Endodermal cell (in vitro differentiated cells): ENCODE results near the gene GJB6. TPM values are rescaled to one million over a fixed set of nuclear protein-coding genes. Genes with fewer than 3 reads are reported as not detected.

Experiments used
- DNase-seq: peaks from one replicate; pipeline ENCODE4 v3.0.0-alpha.2; 2017
- H3K27ac ChIP-seq: 2 replicates; pipeline ENCODE4 v1.5.1; 2013; ENCODE audit warnings: mild to moderate bottlenecking, low read depth, low read length, moderate library complexity
- H3K27me3 ChIP-seq: 2 replicates; pipeline ENCODE4 v1.6.1; 2013; ENCODE audit warnings: mild to moderate bottlenecking, low read length, moderate library complexity; ENCODE audit not compliant: insufficient read depth, control insufficient read depth, poor library complexity, severe bottlenecking
- H3K36me3 ChIP-seq: 2 replicates; pipeline ENCODE4 v1.7.0; 2013; ENCODE audit warnings: mild to moderate bottlenecking, low read length, moderate library complexity; ENCODE audit not compliant: control insufficient read depth, insufficient read depth
- H3K4me1 ChIP-seq: one replicate; pipeline ENCODE4 v1.7.0; 2013; ENCODE audit warnings: low read length; ENCODE audit not compliant: control insufficient read depth, insufficient read depth
- H3K4me3 ChIP-seq: 2 replicates; pipeline ENCODE4 v1.5.1; 2013; ENCODE audit warnings: mild to moderate bottlenecking, low read length, moderate library complexity
- H3K9ac ChIP-seq: 2 replicates; pipeline ENCODE4 v1.6.1; 2013; ENCODE audit warnings: mild to moderate bottlenecking, low read length, moderate library complexity; ENCODE audit not compliant: poor library complexity, severe bottlenecking; ENCODE audit errors: extremely low read depth
- H3K9me3 ChIP-seq: 2 replicates; pipeline ENCODE4 v1.6.1; 2013; ENCODE audit warnings: mild to moderate bottlenecking, low read length, moderate library complexity; ENCODE audit not compliant: control insufficient read depth
- H3K27ac Mint-ChIP-seq: 2 replicates; pipeline ENCODE4 v1.8.0; 2020; ENCODE audit warnings: mixed read lengths
- H3K27me3 Mint-ChIP-seq: 2 replicates; pipeline ENCODE4 v1.8.0; 2021; ENCODE audit warnings: mild to moderate bottlenecking, mixed read lengths; ENCODE audit not compliant: insufficient read depth
- H3K36me3 Mint-ChIP-seq: 2 replicates; pipeline ENCODE4 v1.8.0; 2020; ENCODE audit warnings: low read depth, mixed read lengths
- H3K4me1 Mint-ChIP-seq: 2 replicates; pipeline ENCODE4 v1.8.0; 2020; ENCODE audit warnings: mixed read lengths
- H3K4me3 Mint-ChIP-seq: 2 replicates; pipeline ENCODE4 v1.8.0; 2020; ENCODE audit warnings: mild to moderate bottlenecking, moderate library complexity, mixed read lengths
- H3K9me3 Mint-ChIP-seq: 2 replicates; pipeline ENCODE4 v1.8.0; 2020; ENCODE audit warnings: mild to moderate bottlenecking, mixed read lengths
- WGBS, 2 experiments: methylation state at CpG; one replicate each; pipeline versions ENCODE4 v1.1.5 to v1.1.7; 2013; ENCODE audit warnings: missing lambda C conversion rate in 2 of 2, mixed read lengths in 1 of 2; ENCODE audit not compliant: insufficient coverage in 1 of 2, insufficient read length in 1 of 2; 5-methylcytosine and 5-hydroxymethylcytosine counted together
- total RNA-seq, 2 donors: library from RNA; stranded (reverse); fragmentation: NEBNext Ultra II Directional in 1 of 2; extraction: Animal tissue kit (Norgen Biotek cat#: 25700) in 1 of 2; gene quantifications; 2 replicates in 1 of 2; 3 replicates in 1 of 2; pipeline ENCODE4 v1.2.1, GENCODE V29; 2021
- TF ChIP-seq, protein P1 (sequence below): fragments of 200-600 bp; sonication (generic); conservative IDR thresholded peaks from 2 replicates; pipeline ENCODE4 v1.5.0; 2021; ENCODE audit warnings: antibody characterized with exemption, mild to moderate bottlenecking

The GJB6 gene
- total RNA-seq, 2 donors from 2014 or later, result not detected

DNA sequence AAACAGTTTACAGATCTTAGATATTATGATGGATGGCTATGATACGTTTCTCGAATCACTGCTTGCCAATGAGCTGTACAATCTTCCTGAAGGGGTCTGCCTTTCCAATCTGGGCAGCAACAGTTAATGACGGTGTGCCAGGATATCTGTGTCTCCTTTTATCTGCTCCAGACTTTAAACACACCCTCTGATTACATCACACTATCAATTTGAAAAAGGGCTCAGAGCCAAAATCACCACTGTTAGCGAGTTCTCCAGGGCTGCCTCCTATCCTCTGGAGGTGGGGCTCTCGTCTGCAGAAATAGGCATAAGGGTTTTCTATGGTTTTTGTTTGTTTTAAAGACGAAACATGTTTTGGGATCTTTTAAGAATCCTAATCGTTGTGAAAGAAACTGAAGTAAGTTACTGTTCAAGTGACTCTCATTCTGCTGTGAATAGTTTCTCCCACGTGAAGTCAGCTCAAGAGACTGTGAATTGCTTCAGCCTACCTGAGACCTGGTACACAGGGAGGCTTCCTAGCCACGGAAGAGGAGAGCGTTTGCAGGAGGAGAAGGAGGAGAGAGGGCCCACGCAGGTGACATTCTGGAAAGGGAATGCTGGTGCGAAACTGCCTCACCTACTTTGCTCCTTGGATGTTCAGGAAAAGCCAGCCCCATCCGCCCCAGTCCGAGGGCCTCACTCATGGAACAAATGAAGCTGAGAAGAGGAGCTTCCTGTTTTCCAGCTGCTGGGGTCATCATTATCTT lies 56.0 kb downstream of the GJB6 start:
- Mint-ChIP-seq H3K4me3 (no peak overlapping the region), H3K27me3 (peaks cover 29% of the 10 kb centered on the region)
- no peak overlapping the region for H3K4me3 ChIP-seq

DNA sequence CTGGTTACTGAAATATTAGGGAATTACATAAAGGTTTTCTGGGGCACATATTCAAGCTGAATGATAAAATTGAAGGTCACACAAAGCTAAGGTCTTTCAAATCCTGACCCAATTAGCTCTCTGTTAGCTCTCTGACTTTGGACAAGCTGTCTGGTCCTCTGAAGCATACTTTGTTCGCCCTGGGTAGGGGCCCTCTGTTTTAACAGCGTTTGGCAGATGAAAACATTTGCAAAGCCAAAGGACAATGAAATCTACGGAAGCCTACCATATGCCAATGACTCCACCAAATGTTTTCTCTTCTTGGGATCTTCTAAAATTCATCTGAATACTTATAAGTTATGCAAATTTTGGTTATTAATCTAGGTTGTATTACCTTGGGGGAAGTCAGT lies 56.7 kb downstream of the GJB6 start:
- Histone ChIP-seq H3K9me3 (no peaks in the 10 kb centered on the region), H3K9ac (no peak overlapping the region), H3K4me1 (no peaks in the 10 kb centered on the region), H3K36me3 (no peaks in the 10 kb centered on the region), H3K4me3 (no peak overlapping the region), H3K27me3 (peaks cover 11% of the 10 kb centered on the region), H3K27ac (no peak overlapping the region)
- no peaks in the 10 kb centered on the region for H3K9me3 Mint-ChIP-seq
- WGBS, 2 experiments, result 92 to 93% methylated on average over 2 to 3 of the region's 3 CpGs
- no peaks in the 10 kb centered on the region for H3K36me3 Mint-ChIP-seq
- H3K27ac Mint-ChIP-seq, result no peak overlapping the region
- H3K4me3 Mint-ChIP-seq, result no peak overlapping the region
- peaks cover 6% of the 10 kb centered on the region for H3K4me1 Mint-ChIP-seq
- TF ChIP-seq, protein P1, sequence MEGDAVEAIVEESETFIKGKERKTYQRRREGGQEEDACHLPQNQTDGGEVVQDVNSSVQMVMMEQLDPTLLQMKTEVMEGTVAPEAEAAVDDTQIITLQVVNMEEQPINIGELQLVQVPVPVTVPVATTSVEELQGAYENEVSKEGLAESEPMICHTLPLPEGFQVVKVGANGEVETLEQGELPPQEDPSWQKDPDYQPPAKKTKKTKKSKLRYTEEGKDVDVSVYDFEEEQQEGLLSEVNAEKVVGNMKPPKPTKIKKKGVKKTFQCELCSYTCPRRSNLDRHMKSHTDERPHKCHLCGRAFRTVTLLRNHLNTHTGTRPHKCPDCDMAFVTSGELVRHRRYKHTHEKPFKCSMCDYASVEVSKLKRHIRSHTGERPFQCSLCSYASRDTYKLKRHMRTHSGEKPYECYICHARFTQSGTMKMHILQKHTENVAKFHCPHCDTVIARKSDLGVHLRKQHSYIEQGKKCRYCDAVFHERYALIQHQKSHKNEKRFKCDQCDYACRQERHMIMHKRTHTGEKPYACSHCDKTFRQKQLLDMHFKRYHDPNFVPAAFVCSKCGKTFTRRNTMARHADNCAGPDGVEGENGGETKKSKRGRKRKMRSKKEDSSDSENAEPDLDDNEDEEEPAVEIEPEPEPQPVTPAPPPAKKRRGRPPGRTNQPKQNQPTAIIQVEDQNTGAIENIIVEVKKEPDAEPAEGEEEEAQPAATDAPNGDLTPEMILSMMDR, result no peak
- DNase-seq, result peak; percentile 15
- peaks cover 29% of the 10 kb centered on the region for H3K27me3 Mint-ChIP-seq

More for the DNA sequence above, 56.0 kb downstream of the GJB6 start:
- Histone ChIP-seq H3K36me3 (no peaks in the 10 kb centered on the region), H3K9me3 (no peaks in the 10 kb centered on the region), H3K4me1 (no peaks in the 10 kb centered on the region), H3K27me3 (peaks cover 11% of the 10 kb centered on the region), H3K9ac (no peak overlapping the region), H3K27ac (no peak overlapping the region)
- DNase-seq, result peak; percentile 32
- H3K27ac Mint-ChIP-seq, result no peak overlapping the region
- no peaks in the 10 kb centered on the region for H3K9me3 Mint-ChIP-seq
- 76 to 78% methylated on average over 14 of the region's 14 CpGs for WGBS, 2 experiments
- H3K4me1 Mint-ChIP-seq, result peaks cover 3% of the 10 kb centered on the region
- no peaks in the 10 kb centered on the region for H3K36me3 Mint-ChIP-seq
- TF ChIP-seq, protein P1, result no peak

DNA sequence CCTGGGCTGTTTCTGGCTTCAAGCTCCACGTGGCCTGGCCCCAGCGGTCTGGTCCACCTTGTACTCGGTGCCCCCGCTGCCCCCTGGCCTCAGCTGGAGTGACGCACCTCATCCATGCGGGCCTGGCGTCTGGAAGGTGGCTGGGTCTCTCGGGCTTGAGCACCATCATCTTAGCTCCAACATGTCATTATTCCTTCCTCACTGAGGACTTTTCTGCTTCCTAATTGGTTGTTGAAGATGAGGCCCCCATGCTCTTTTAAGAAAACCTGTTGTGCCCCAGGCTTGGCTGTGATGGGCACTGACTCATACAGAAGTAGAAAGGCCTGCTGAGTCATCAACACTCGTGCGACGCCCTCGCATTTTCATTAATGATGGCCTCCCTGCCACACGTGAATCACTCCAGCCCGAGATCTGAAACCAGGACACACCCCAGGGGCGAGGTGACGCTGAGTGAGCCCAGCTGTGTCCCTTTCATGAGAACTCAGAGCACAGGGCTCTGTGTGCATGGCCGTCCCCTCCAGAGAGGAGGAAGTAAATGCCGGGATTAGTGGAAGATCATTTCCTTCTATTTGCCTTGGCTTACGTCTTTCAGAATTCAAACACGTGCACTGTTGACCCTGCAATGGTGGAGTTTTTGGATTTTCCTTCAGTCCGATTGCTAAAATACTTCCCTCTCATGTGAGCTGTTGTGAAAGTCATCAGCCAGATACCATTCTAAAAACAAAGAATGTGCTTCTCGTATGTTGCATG lies 57.3 kb downstream of the GJB6 start:
- Histone ChIP-seq H3K9ac (no peak overlapping the region), H3K9me3 (no peaks in the 10 kb centered on the region), H3K27me3 (peaks cover 8% of the 10 kb centered on the region), H3K27ac (no peak overlapping the region), H3K36me3 (no peaks in the 10 kb centered on the region), H3K4me3 (no peak overlapping the region), H3K4me1 (no peaks in the 10 kb centered on the region)
- WGBS, 2 experiments, result 65 to 78% methylated on average over 19 to 22 of the region's 22 CpGs
- no peaks in the 10 kb centered on the region for H3K36me3 Mint-ChIP-seq
- peak; percentile 63 for DNase-seq
- H3K27ac Mint-ChIP-seq, result no peak overlapping the region
- H3K4me1 Mint-ChIP-seq, result peaks cover 6% of the 10 kb centered on the region
- no peak overlapping the region for H3K4me3 Mint-ChIP-seq
- no peaks in the 10 kb centered on the region for H3K9me3 Mint-ChIP-seq
- TF ChIP-seq, protein P1, result no peak
- peaks cover 28% of the 10 kb centered on the region for H3K27me3 Mint-ChIP-seq
